DMS114 treated with DMSO at 0.1 percent for 48 hours (cell line): ENCODE results near the gene GPR83.
"Not testable (repeated sequence)": the region's sequence is repeated elsewhere in the genome, so short reads cannot be mapped to it uniquely, and the experiment has no call there.

Experiments used
- DNase-seq: peaks from one replicate; lab custom pipeline; 2025; ENCODE audit not compliant: unreplicated experiment; lab: John Stamatoyannopoulos, UW

The GPR83 gene

GRCh38 chr11:94376841-94377240, 24.4 kb downstream of the GPR83 start:
- DNase-seq = no peak

GRCh38 chr11:94370576-94370975, 30.6 kb downstream of the GPR83 start:
- DNase-seq = not testable (repeated sequence)

GRCh38 chr11:94350850-94351563, 50.2 kb downstream of the GPR83 start:
- not testable (repeated sequence) for DNase-seq

DNA sequence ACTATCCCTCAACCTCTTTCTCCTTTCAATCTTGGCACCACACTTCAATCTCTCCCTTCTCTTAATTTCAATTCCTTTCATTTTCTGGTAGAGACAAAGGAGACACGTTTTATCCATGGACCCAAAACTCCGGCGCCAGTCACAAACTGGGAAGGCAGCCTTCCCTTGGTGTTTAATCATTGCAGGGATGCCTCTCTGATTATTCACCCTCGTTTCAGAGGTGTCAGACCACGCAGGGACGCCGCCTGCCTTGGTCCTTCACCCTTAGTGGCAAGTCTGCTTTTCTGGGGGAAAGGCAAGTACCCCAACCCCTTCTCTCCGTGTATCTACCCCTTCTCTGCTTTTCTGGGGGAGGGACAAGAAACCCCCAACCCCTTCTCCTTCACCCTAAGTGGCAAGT, 54.9 kb downstream of the GPR83 start:
- not testable (repeated sequence) for DNase-seq

DNA sequence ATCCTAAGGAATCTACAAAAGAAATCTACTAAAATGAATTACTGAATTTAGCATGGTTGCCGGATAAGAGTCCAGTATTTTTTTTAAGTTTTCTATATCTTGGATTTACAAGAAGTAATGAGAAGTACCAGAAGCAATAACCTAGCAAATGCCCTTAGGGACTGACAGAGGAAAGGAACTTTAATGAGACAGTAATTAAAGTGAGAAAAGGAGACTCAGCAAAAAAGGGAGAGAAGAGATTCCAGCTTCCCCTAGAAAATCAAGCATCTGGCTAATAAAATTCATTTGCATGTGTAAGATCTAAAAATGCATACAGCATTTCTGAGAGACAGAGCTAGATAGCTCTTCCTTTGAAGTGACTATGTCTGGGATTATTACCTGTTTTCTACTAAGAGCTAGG, 57.7 kb downstream of the GPR83 start:
- no peak for DNase-seq

GRCh38 chr11:94342250-94342649, 59.0 kb downstream of the GPR83 start:
- no peak for DNase-seq

GRCh38 chr11:94338651-94339050, 62.6 kb downstream of the GPR83 start:
- DNase-seq = no peak

DNA sequence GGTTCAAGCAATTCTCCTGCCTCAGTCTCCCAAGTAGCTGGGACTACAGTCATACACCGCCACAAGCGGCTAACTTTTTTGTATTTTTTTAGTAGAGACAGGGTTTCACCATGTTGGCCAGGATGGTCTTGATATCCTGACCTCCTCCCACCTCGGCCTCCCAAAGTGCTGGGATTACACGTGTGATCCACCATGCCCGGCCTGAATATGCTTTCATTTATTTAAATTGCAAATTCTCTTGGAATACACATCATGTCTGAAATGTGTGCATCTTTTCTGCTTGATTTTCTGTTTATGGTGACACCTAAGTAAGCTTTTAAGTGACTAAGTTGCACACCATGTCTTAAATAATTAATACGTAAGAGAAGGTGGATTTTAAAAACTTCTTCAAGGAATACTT, 65.2 kb downstream of the GPR83 start:
- DNase-seq = no peak

GRCh38 chr11:94332814-94333213, 68.4 kb downstream of the GPR83 start:
- no peak for DNase-seq

GRCh38 chr11:94330789-94331188, 70.4 kb downstream of the GPR83 start:
- DNase-seq = no peak

DNA sequence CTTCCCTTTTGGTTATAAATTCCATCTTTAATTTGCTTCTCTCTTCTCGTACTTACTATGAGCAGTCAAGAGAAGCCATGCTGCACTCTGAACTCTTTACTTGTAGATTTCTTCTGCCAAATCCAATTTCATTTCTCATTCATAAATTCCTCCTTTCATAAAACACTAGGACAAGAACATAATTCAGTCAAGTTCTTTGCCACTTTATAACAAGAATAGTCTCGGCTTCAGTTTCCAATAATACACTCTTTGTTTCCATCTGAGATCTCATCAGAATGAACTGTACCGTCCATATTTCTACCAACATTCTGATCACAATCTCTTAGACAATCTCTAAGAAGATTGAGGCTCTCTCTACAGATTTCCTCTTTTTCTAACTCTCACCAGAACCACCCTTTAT, 71.7 kb downstream of the GPR83 start:
- DNase-seq = no peak

- no peak for DNase-seq
Observed at GRCh38 chr11:94328587-94329080, 72.6 kb downstream of the GPR83 start.
